Measurements from ENCODE around the gene GLB1L2.

Gene GLB1L2

GRCh38 chr11:134349109-134349801 is 17.5 kb downstream of the GLB1L2 start:
- peak in 2 of 5 experiments; percentile 50 to 85 for DNase-seq

- no peak for DNase-seq
Observed at GRCh38 chr11:134349802-134350355, 18.1 kb downstream of the GLB1L2 start.

GRCh38 chr11:134350381-134350780 is 18.6 kb downstream of the GLB1L2 start:
- DNase-seq, result peak in 1 of 5 experiments; percentile 16

GRCh38 chr11:134352111-134352510 is 20.3 kb downstream of the GLB1L2 start:
- no peak for DNase-seq

- DNase-seq, result no peak
Observed at GRCh38 chr11:134355136-134355535, 23.3 kb downstream of the GLB1L2 start.

- DNase-seq, result no peak
Observed at GRCh38 chr11:134355656-134356055, 23.9 kb downstream of the GLB1L2 start.

- no peak for DNase-seq
Observed at GRCh38 chr11:134356656-134357544, 25.1 kb downstream of the GLB1L2 start.

GRCh38 chr11:134357545-134357839 is 25.7 kb downstream of the GLB1L2 start:
- DNase-seq, result no peak

GRCh38 chr11:134358165-134358855 is 26.5 kb downstream of the GLB1L2 start:
- no peak for DNase-seq

GRCh38 chr11:134358856-134359490 is 27.2 kb downstream of the GLB1L2 start:
- DNase-seq, result no peak

- DNase-seq, result no peak
Observed at GRCh38 chr11:134359646-134360045, 27.9 kb downstream of the GLB1L2 start.

GRCh38 chr11:134360050-134360835 is 28.5 kb downstream of the GLB1L2 start:
- DNase-seq, result peak; percentile 29 to 71 (median 51)

GRCh38 chr11:134361661-134362060 is 29.9 kb downstream of the GLB1L2 start:
- no peak for DNase-seq

- no peak for DNase-seq
Observed at GRCh38 chr11:134362192-134362901, 30.6 kb downstream of the GLB1L2 start.

- no peak for DNase-seq
Observed at GRCh38 chr11:134363161-134363560, 31.4 kb downstream of the GLB1L2 start.

- DNase-seq, result no peak
Observed at GRCh38 chr11:134363592-134363991, 31.8 kb downstream of the GLB1L2 start.

- DNase-seq, result no peak
Observed at GRCh38 chr11:134364261-134364660, 32.5 kb downstream of the GLB1L2 start.

GRCh38 chr11:134365011-134365925 is 33.5 kb downstream of the GLB1L2 start:
- DNase-seq, result no peak

- DNase-seq, result no peak
Observed at GRCh38 chr11:134366254-134366653, 34.5 kb downstream of the GLB1L2 start.

GRCh38 chr11:134367781-134368180 is 36.0 kb downstream of the GLB1L2 start:
- no peak for DNase-seq
